CD4-positive, alpha-beta T cell treated with Interleukin-17A for 4 hours (primary cell): ENCODE results near the gene VTN.

Experiments used
- DNase-seq: peaks from one replicate; pipeline ENCODE4 v3.0.0-alpha.2; 2020; ENCODE audit warnings: mixed read lengths

The VTN gene

DNA sequence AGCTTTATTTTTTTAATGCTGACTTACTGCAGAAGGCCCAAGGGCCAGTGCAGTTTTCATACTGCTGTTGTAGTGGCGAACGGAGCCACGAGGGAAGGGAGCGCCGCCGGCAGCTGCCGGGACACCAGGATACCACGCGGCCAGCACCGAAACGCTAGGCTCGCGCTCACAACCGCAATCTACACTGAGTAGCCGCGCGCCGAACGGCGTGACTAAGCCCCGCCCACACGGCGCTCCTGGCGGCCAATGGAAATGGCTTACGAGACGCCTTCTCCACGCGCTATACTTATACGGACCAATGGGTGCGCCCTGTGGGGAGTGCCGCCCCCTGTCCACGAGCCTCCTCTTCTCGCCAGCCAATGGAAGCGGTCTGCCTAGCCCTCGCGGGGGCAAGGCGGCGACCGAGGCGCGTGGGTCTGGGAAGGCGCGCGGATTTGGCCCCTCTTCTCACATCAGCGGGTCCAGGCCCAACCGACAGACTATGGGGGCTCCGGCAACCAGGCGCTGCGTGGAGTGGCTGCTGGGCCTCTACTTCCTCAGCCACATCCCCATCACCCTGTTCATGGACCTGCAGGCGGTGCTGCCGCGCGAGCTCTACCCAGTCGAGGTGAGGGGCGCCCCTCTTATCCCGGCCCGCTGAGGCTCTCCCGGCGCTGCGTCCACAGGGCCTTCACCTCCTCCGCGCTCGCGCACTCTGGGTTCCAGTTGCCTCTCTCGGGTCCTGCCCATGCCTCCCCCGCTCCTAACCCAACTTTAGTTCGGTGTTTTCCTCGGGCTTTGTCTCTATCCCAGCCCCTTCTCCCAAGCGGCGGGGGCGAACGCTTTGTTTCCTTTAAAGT lies 51.1 kb downstream of the VTN start, which contains the start of gene TMEM97:
TSS of gene TMEM97 (plus strand) at position 442 of the 839 bp plus-strand sequence. CDS start at position 482, 40 bp downstream.
- peak; percentile 95 for DNase-seq

DNA sequence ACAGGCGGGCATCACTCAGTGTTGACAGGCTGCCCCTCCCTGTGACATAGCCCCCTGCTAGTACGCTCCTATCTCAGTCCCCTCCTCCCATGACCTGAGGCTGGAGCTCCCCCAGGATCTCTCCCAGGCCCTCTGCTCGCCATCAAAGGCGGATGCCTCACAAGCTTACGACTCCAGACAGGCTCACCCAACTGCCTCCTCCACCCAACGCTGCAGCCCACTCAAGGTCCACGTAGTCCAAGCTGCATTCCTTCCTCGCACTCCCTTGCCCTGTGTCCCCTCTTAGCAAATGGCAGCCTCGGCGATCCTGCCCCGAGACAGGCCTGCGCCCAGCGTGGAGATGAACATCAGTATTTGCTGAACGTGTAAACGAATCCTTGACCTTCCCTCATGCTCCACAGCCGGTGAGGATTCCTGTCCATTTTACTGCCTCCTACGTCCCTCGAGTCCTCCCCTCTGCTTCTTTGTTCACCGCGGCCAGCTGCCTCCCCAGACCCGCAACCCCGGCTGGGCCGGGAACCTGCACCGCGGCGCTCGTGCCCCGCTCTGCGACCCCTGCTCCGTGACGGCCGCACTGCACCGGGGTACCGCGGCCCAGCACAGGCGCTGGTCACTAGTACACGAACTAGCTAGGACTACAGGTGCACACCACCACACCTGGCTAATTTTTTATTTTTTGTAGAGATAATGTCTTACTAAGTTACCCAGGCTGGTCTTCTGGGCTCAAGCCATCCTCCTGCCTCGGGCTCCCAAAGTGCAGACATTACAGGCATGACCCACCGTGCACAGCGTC lies 51.9 kb downstream of the VTN start:
- DNase-seq, result no peak
